Activated CD4-positive, alpha-beta T cell treated with anti-CD3 and anti-CD28 coated beads, Interleukin-2, amount 50 U/mL, for 16 hours (primary cell): Measurements from ENCODE around the gene ASCL2.

ENCODE experiments used
- DNase-seq: peaks from one replicate; pipeline ENCODE4 v3.0.0-alpha.2; 2020

Gene ASCL2

GRCh38 chr11:2223153-2223794, 47.1 kb downstream of the ASCL2 start:
- DNase-seq = no peak

GRCh38 chr11:2222451-2222850, 47.9 kb downstream of the ASCL2 start:
- DNase-seq = no peak

- DNase-seq = no peak
Observed at GRCh38 chr11:2221591-2221990, 48.8 kb downstream of the ASCL2 start.

- no peak for DNase-seq
Observed at GRCh38 chr11:2221024-2221423, 49.4 kb downstream of the ASCL2 start.

GRCh38 chr11:2220173-2220771, 50.1 kb downstream of the ASCL2 start:
- no peak for DNase-seq

GRCh38 chr11:2219318-2220017, 50.9 kb downstream of the ASCL2 start:
- no peak for DNase-seq
